H1 (cell line): ENCODE data around the gene OXNAD1. TPM values are rescaled to one million over a fixed set of nuclear protein-coding genes. Genes with fewer than 3 reads are reported as not detected.

Source experiments
- CTCF ChIA-PET: fragments of 300-600 bp; sonication (Branson Sonifier 250); formaldehyde crosslinking; loops from one replicate; lab custom pipeline; 2021; ENCODE audit not compliant: partially characterized antibody; lab: Charles Lee
- POLR2A ChIA-PET: fragments of 300-600 bp; sonication (Branson Sonifier 250); formaldehyde crosslinking; loops from one replicate; lab custom pipeline; 2021; ENCODE audit warnings: inconsistent platforms; ENCODE audit not compliant: partially characterized antibody; lab: Charles Lee
- DNase-seq, 2 experiments: peaks; one replicate each; pipeline versions ENCODE4 v3.0.0 to v3.0.0-alpha.2; 2010 to 2022; ENCODE audit warnings: low spot score in 2 of 2, low read depth in 1 of 2, mixed read lengths in 1 of 2
- FAIRE-seq: peaks from 2 replicates; lab custom pipeline; 2011; peaks lifted over from hg19 to GRCh38; lab: Jason Lieb, UNC
- H2AFZ ChIP-seq: 2 replicates; pipeline ENCODE4 v1.8.1; 2012; ENCODE audit warnings: low read length, inconsistent platforms
- H2AK5ac ChIP-seq: 2 replicates; pipeline ENCODE4 v1.6.1; 2013; ENCODE audit warnings: low read depth, low read length
- H2BK120ac ChIP-seq: replicated peaks from 2 replicates; pipeline ENCODE3; 2013; ENCODE audit warnings: low read depth, low read length, inconsistent platforms
- H2BK12ac ChIP-seq: 2 replicates; pipeline ENCODE4 v1.6.1; 2013; ENCODE audit warnings: low read depth, low read length
- H2BK15ac ChIP-seq: 2 replicates; pipeline ENCODE4 v1.6.1; 2013; ENCODE audit warnings: low read length
- H2BK20ac ChIP-seq: 2 replicates; pipeline ENCODE4 v1.6.1; 2013; ENCODE audit warnings: low read length
- H2BK5ac ChIP-seq: 2 replicates; pipeline ENCODE4 v1.6.1; 2013; ENCODE audit warnings: low read depth, low read length
- H3K14ac ChIP-seq: 2 replicates; pipeline ENCODE4 v1.6.1; 2013; ENCODE audit warnings: inconsistent platforms; ENCODE audit not compliant: insufficient read length
- H3K18ac ChIP-seq: 2 replicates; pipeline ENCODE4 v1.6.1; 2013; ENCODE audit warnings: low read length; ENCODE audit errors: extremely low read depth
- H3K23ac ChIP-seq: 2 replicates; pipeline ENCODE4 v1.6.1; 2013; ENCODE audit warnings: inconsistent platforms; ENCODE audit not compliant: insufficient read length
- H3K23me2 ChIP-seq: 2 replicates; pipeline ENCODE4 v1.6.1; 2013; ENCODE audit warnings: low read depth, low read length
- H3K27ac ChIP-seq: 2 replicates; pipeline ENCODE4 v1.6.1; 2011; ENCODE audit warnings: low read depth, low read length, inconsistent platforms
- H3K27me3 ChIP-seq, 4 experiments: replicated peaks in 1 of 4; 1 replicate in 1 of 4; 2 replicates in 3 of 4; pipeline versions ENCODE4 v1.6.1 to v1.8.1; 2011 to 2013; ENCODE audit warnings: low read length in 3 of 4, mild to moderate bottlenecking in 3 of 4, inconsistent platforms in 2 of 4, mixed read lengths in 2 of 4, moderate library complexity in 1 of 4; ENCODE audit not compliant: control insufficient read depth in 3 of 4, insufficient read depth in 3 of 4; ENCODE audit errors: extremely low read depth in 1 of 4
- H3K36me3 ChIP-seq, 4 experiments: 2 replicates each; pipeline versions ENCODE4 v1.6.1 to v1.8.1; 2011 to 2013; ENCODE audit warnings: mild to moderate bottlenecking in 4 of 4, low read length in 3 of 4, moderate library complexity in 2 of 4, control low read depth in 1 of 4, inconsistent platforms in 1 of 4; ENCODE audit not compliant: insufficient read depth in 4 of 4, control insufficient read depth in 2 of 4
- H3K4ac ChIP-seq: replicated peaks from 2 replicates; pipeline ENCODE3; 2013; ENCODE audit warnings: low read length, low read depth, mixed read lengths, inconsistent platforms; ENCODE audit not compliant: insufficient read length
- H3K4me1 ChIP-seq, 4 experiments: replicated peaks in 1 of 4; 1 replicate in 1 of 4; 2 replicates in 3 of 4; pipeline versions ENCODE4 v1.6.1 to v1.8.1; 2011 to 2013; ENCODE audit warnings: low read length in 3 of 4, inconsistent platforms in 2 of 4, mixed read lengths in 1 of 4; ENCODE audit not compliant: insufficient read depth in 4 of 4, control insufficient read depth in 3 of 4
- H3K4me2 ChIP-seq, 2 experiments: 2 replicates each; pipeline versions ENCODE4 v1.6.1 to v1.8.1; 2011 to 2013; ENCODE audit warnings: low read depth in 2 of 2, low read length in 2 of 2, control low read depth in 1 of 2, inconsistent platforms in 1 of 2, mild to moderate bottlenecking in 1 of 2; ENCODE audit not compliant: insufficient read depth in 1 of 2
- H3K4me3 ChIP-seq, 4 experiments: fragments of 200-600, 300-600 bp in 1 of 4; sonication (generic), shearing (Covaris generic), sonication (Bioruptor Twin) in 1 of 4; 2 replicates each; pipeline versions ENCODE4 v1.5.1 to v1.8.1; 2011 to 2016; ENCODE audit warnings: low read length in 4 of 4, low read depth in 3 of 4, control low read depth in 2 of 4, inconsistent platforms in 2 of 4, mild to moderate bottlenecking in 2 of 4, mixed read lengths in 1 of 4, moderate library complexity in 1 of 4; ENCODE audit not compliant: insufficient read depth in 2 of 4; ENCODE audit errors: extremely low read depth in 1 of 4
- H3K56ac ChIP-seq: replicated peaks from 2 replicates; pipeline ENCODE3; 2013; ENCODE audit warnings: low read depth, mild to moderate bottlenecking, mixed read lengths, low read length, inconsistent platforms; ENCODE audit not compliant: insufficient read length
- H3K79me1 ChIP-seq: 2 replicates; pipeline ENCODE4 v1.6.1; 2013; ENCODE audit warnings: low read depth, low read length, control low read depth
- H3K79me2 ChIP-seq, 2 experiments: 2 replicates each; pipeline versions ENCODE4 v1.6.1 to v1.8.1; 2012 to 2013; ENCODE audit warnings: low read length in 2 of 2, mild to moderate bottlenecking in 2 of 2, inconsistent platforms in 1 of 2; ENCODE audit not compliant: insufficient read depth in 2 of 2, control insufficient read depth in 1 of 2
- H3K9ac ChIP-seq, 4 experiments: replicated peaks in 1 of 4; 1 replicate in 1 of 4; 2 replicates in 3 of 4; pipeline versions ENCODE4 v1.6.1 to v1.8.1; 2011 to 2013; ENCODE audit warnings: low read depth in 3 of 4, low read length in 3 of 4, control low read depth in 2 of 4, mild to moderate bottlenecking in 2 of 4, moderate library complexity in 2 of 4, inconsistent platforms in 1 of 4; ENCODE audit errors: extremely low read depth in 1 of 4
- H3K9me3 ChIP-seq, 2 experiments: 2 replicates each; pipeline versions ENCODE4 v1.6.1 to v1.8.1; 2012 to 2013; ENCODE audit warnings: mild to moderate bottlenecking in 2 of 2, moderate library complexity in 2 of 2, control low read depth in 1 of 2, inconsistent platforms in 1 of 2, low read depth in 1 of 2, low read length in 1 of 2, mixed read lengths in 1 of 2; ENCODE audit not compliant: insufficient read depth in 2 of 2
- H4K20me1 ChIP-seq, 2 experiments: replicated peaks in 1 of 2; 2 replicates each; pipeline versions ENCODE3 to v1.8.1; 2011 to 2013; ENCODE audit warnings: inconsistent platforms in 2 of 2, low read length in 2 of 2, mild to moderate bottlenecking in 1 of 2; ENCODE audit not compliant: insufficient read depth in 2 of 2, control insufficient read depth in 1 of 2
- H4K5ac ChIP-seq: 2 replicates; pipeline ENCODE4 v1.6.1; 2013; ENCODE audit warnings: low read length, low read depth, mixed read lengths, inconsistent platforms; ENCODE audit not compliant: insufficient read length
- H4K8ac ChIP-seq: 2 replicates; pipeline ENCODE4 v1.8.0; 2013; ENCODE audit warnings: mild to moderate bottlenecking, moderate library complexity, low read length, inconsistent platforms; ENCODE audit not compliant: insufficient read depth; ENCODE audit errors: extremely low read depth
- H4K91ac ChIP-seq: replicated peaks from 2 replicates; pipeline ENCODE3; 2013; ENCODE audit warnings: low read length, mixed read lengths, inconsistent platforms; ENCODE audit not compliant: insufficient read length
- CHD2 ChIP-seq: IDR thresholded peaks from 2 replicates; pipeline ENCODE4 v1.6.1; 2012; ENCODE audit warnings: low read length, improper control_type of control experiment
- JUND ChIP-seq: IDR thresholded peaks from 2 replicates; pipeline ENCODE4 v1.6.1; 2011; ENCODE audit warnings: mild to moderate bottlenecking, improper control_type of control experiment, low read length
- RNF2 ChIP-seq: fragments of 200-900, 300-1000 bp; sonication (generic); IDR thresholded peaks from 2 replicates; pipeline ENCODE4 v1.7.1; 2016; ENCODE audit warnings: borderline replicate concordance, low read depth, mild to moderate bottlenecking, antibody characterized with exemption, low read length; ENCODE audit not compliant: poor library complexity, severe bottlenecking; ENCODE audit errors: missing control alignments
- SIRT6 ChIP-seq: IDR thresholded peaks from one replicate; pipeline ENCODE4 v1.7.1; 2012; ENCODE audit warnings: low read length, inconsistent platforms
- YY1 ChIP-seq: IDR thresholded peaks from 2 replicates; pipeline ENCODE4 v1.6.1; 2011; ENCODE audit warnings: low read depth, mild to moderate bottlenecking, low read length
- WGBS, 2 experiments: shearing (Covaris generic) in 1 of 2; methylation state at CpG; one replicate each; pipeline versions ENCODE4 v1.1.6 to v1.1.7; 2013 to 2015; ENCODE audit warnings: low lambda C conversion rate in 2 of 2, mixed read lengths in 2 of 2, inconsistent platforms in 1 of 2, low coverage in 1 of 2, missing lambda C conversion rate in 1 of 2; ENCODE audit not compliant: insufficient replicate concordance in 2 of 2, insufficient coverage in 1 of 2, insufficient read length in 1 of 2; ENCODE audit errors: extremely low coverage in 1 of 2, missing lambda C conversion rate in 1 of 2; 5-methylcytosine and 5-hydroxymethylcytosine counted together
- polyA plus RNA-seq, 7 experiments: library from polyadenylated mRNA; depleted of rRNA in 3 of 7; stranded (reverse) in 5 of 7; unstranded in 2 of 7; fragments of >200 nt in 5 of 7; fragments of 200-250 nt in 2 of 7; gene quantifications; 1 replicate in 5 of 7; 2 replicates in 1 of 7; 4 replicates in 1 of 7; pipeline versions ENCODE4 v1.2.1 to v1.2.3, GENCODE V29; 2011 to 2013; ENCODE audit warnings: missing spikeins in 2 of 7, mixed read lengths in 2 of 7
- total RNA-seq: library from RNA; stranded (reverse); fragmentation: NEBNext Ultra II Directional; extraction: Animal tissue kit (Norgen Biotek cat#: 25700); gene quantifications from 2 replicates; pipeline ENCODE4 v1.2.1, GENCODE V29; 2021

Gene OXNAD1
- total and polyA plus RNA-seq, 2 of the 8 experiments (the other 6 are each of a cell fraction or from before 2014, with no cell fraction given) = 14.9 to 24.8 TPM

DNA sequence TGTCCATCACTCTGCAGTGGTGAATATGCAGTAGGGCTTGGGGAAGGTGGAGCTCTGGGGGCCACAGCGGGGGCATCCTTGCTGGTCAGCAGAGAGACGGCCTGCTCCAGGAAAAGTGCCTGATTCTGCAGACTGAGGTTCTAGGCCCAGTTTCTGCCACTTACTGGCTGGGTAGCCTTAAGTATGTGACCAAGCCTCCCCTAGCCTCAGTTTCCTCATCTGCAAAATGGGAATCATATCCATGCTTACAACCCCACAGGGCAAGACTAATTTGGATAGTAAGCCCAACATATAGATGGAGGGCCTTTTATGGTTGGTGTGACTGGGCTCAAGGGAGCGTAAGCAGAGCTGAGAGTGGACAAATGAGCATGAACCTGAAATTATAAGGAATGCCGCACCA is 60.8 kb downstream of the OXNAD1 start:
- Histone ChIP-seq H3K79me1 (no peaks in the 10 kb centered on the region), H2AFZ (no peak overlapping the region), H3K23me2 (no peaks in the 10 kb centered on the region), H2BK5ac (no peak overlapping the region), H3K4me2 (no peak overlapping the region), H4K20me1 (peaks cover 0 to 1% of the 10 kb centered on the region in 2 experiments), H4K8ac (no peak overlapping the region), H2BK12ac (no peak overlapping the region), H2BK15ac (no peak overlapping the region), H3K4ac (no peak overlapping the region), H2AK5ac (no peak overlapping the region), H3K79me2 (no peaks in the 10 kb centered on the region), H3K4me3 (no peak overlapping the region), H3K56ac (no peak overlapping the region), H3K9ac (no peak overlapping the region), H3K4me1 (peaks cover 0 to 9% (median 3%) of the 10 kb centered on the region in 4 experiments; a peak in 3 of 7 replicates), H4K91ac (no peak overlapping the region), H3K9me3 (no peaks in the 10 kb centered on the region), H3K36me3 (peaks cover 0 to 7% (median 2%) of the 10 kb centered on the region in 4 experiments; a peak in 4 of 8 replicates), H2BK20ac (no peak overlapping the region), H2BK120ac (no peak overlapping the region), H3K23ac (no peak overlapping the region), H3K27me3 (no peaks in the 10 kb centered on the region), H4K5ac (no peak overlapping the region), H3K18ac (no peak overlapping the region), H3K14ac (no peak overlapping the region), H3K27ac (no peak overlapping the region)
- no peak for TF ChIP-seq JUND
- TF ChIP-seq YY1 = no peak
- TF ChIP-seq RNF2 = no peak
- TF ChIP-seq CHD2 = no peak
- no peak for TF ChIP-seq SIRT6
- 91% methylated on average over 4 of the region's 4 CpGs; no CpG with 5 or more reads in 1 of the 2 experiments for WGBS, 2 experiments
- no peak for DNase-seq
- CTCF ChIA-PET = interaction anchor here (0.8 to 2.1 kb wide), 5 partner anchors 23 to 192 kb away, joined by 3 to 8 read pairs (median 3); no protein-coding TSS in a partner anchor
- FAIRE-seq = no peak
- POLR2A ChIA-PET = interaction anchor here (1.1 kb wide), 1 partner anchor 24 kb away, joined by 3 read pairs; no protein-coding TSS in a partner anchor
